Measurements from ENCODE around the gene PXN.

Gene PXN

GRCh38 chr12:120227233-120228040 is 38.1 kb downstream of the PXN start:
- Histone ChIP-seq H3K4me1 (ENCODE audit: control insufficient read depth, insufficient read depth, low read length) (peaks cover 85% of the 10 kb centered on the region), H3K9me3 (replicated peaks; ENCODE audit: low read length) (no peaks in the 10 kb centered on the region), H3K36me3 (ENCODE audit: insufficient read depth, low read length) (peaks cover 44% of the 10 kb centered on the region), H3K9ac (ENCODE audit: low read depth, low read length) (peak overlapping the region; percentile 36), H3K4me2 (ENCODE audit: low read length) (peak overlapping the region; percentile 74), H3K27me3 (ENCODE audit: control insufficient read depth, insufficient read depth, low read length) (no peaks in the 10 kb centered on the region), H3K4me3 (ENCODE audit: low read length) (no peak overlapping the region)

- Histone ChIP-seq H3K36me3 (ENCODE audit: insufficient read depth, low read length) (peaks cover 57% of the 10 kb centered on the region), H3K4me2 (ENCODE audit: low read length) (no peak overlapping the region), H3K9me3 (replicated peaks; ENCODE audit: low read length) (no peaks in the 10 kb centered on the region), H3K9ac (ENCODE audit: low read depth, low read length) (peak overlapping the region; percentile 43), H3K4me3 (ENCODE audit: low read length) (no peak overlapping the region), H3K4me1 (ENCODE audit: control insufficient read depth, insufficient read depth, low read length) (peaks cover 71% of the 10 kb centered on the region), H3K27me3 (ENCODE audit: control insufficient read depth, insufficient read depth, low read length) (no peaks in the 10 kb centered on the region)
These were observed 39.5 kb downstream of the PXN start for GRCh38 chr12:120225852-120226640.

GRCh38 chr12:120225200-120225558 is 40.4 kb downstream of the PXN start:
- H3K27me3 ChIP-seq (ENCODE audit: control insufficient read depth, insufficient read depth, low read length), result no peaks in the 10 kb centered on the region
- peaks cover 66% of the 10 kb centered on the region for H3K36me3 ChIP-seq (ENCODE audit: insufficient read depth, low read length)
- peaks cover 64% of the 10 kb centered on the region for H3K4me1 ChIP-seq (ENCODE audit: control insufficient read depth, insufficient read depth, low read length)
- peak overlapping the region; percentile 27 for H3K4me2 ChIP-seq (ENCODE audit: low read length)
- H3K4me3 ChIP-seq (ENCODE audit: low read length), result no peak overlapping the region
- H3K9ac ChIP-seq (ENCODE audit: low read depth, low read length), result peak overlapping the region; percentile 0
- H3K9me3 ChIP-seq (replicated peaks; ENCODE audit: low read length), result no peaks in the 10 kb centered on the region

- Histone ChIP-seq H3K27me3 (ENCODE audit: control insufficient read depth, insufficient read depth, low read length) (no peaks in the 10 kb centered on the region), H3K36me3 (ENCODE audit: insufficient read depth, low read length) (peaks cover 72% of the 10 kb centered on the region), H3K9ac (ENCODE audit: low read depth, low read length) (peak overlapping the region; percentile 0), H3K9me3 (replicated peaks; ENCODE audit: low read length) (no peaks in the 10 kb centered on the region), H3K4me1 (ENCODE audit: control insufficient read depth, insufficient read depth, low read length) (peaks cover 58% of the 10 kb centered on the region), H3K4me2 (ENCODE audit: low read length) (peak overlapping the region; percentile 27), H3K4me3 (ENCODE audit: low read length) (no peak overlapping the region)
These were observed 41.0 kb downstream of the PXN start for GRCh38 chr12:120224304-120225199.

- no peak overlapping the region for H3K4me2 ChIP-seq (ENCODE audit: low read length)
- no peaks in the 10 kb centered on the region for H3K27me3 ChIP-seq (ENCODE audit: control insufficient read depth, insufficient read depth, low read length)
- H3K9me3 ChIP-seq (replicated peaks; ENCODE audit: low read length), result no peaks in the 10 kb centered on the region
- H3K36me3 ChIP-seq (ENCODE audit: insufficient read depth, low read length), result peaks cover 81% of the 10 kb centered on the region
- H3K9ac ChIP-seq (ENCODE audit: low read depth, low read length), result no peak overlapping the region
- peaks cover 49% of the 10 kb centered on the region for H3K4me1 ChIP-seq (ENCODE audit: control insufficient read depth, insufficient read depth, low read length)
- H3K4me3 ChIP-seq (ENCODE audit: low read length), result no peak overlapping the region
These were observed 41.8 kb downstream of the PXN start for GRCh38 chr12:120223458-120224303.

GRCh38 chr12:120222288-120222832 is 43.2 kb downstream of the PXN start:
- Histone ChIP-seq H3K4me2 (ENCODE audit: low read length) (no peak overlapping the region), H3K27me3 (ENCODE audit: control insufficient read depth, insufficient read depth, low read length) (no peaks in the 10 kb centered on the region), H3K4me3 (ENCODE audit: low read length) (no peak overlapping the region), H3K9ac (ENCODE audit: low read depth, low read length) (no peak overlapping the region), H3K4me1 (ENCODE audit: control insufficient read depth, insufficient read depth, low read length) (peaks cover 36% of the 10 kb centered on the region), H3K9me3 (replicated peaks; ENCODE audit: low read length) (no peaks in the 10 kb centered on the region), H3K36me3 (ENCODE audit: insufficient read depth, low read length) (peaks cover 92% of the 10 kb centered on the region)

- Histone ChIP-seq H3K9me3 (replicated peaks; ENCODE audit: low read length) (no peaks in the 10 kb centered on the region), H3K4me2 (ENCODE audit: low read length) (no peak overlapping the region), H3K36me3 (ENCODE audit: insufficient read depth, low read length) (peaks cover 96% of the 10 kb centered on the region), H3K4me3 (ENCODE audit: low read length) (no peak overlapping the region), H3K4me1 (ENCODE audit: control insufficient read depth, insufficient read depth, low read length) (peaks cover 30% of the 10 kb centered on the region), H3K9ac (ENCODE audit: low read depth, low read length) (no peak overlapping the region), H3K27me3 (ENCODE audit: control insufficient read depth, insufficient read depth, low read length) (no peaks in the 10 kb centered on the region)
These were observed 44.0 kb downstream of the PXN start for GRCh38 chr12:120221576-120221900.

DNA sequence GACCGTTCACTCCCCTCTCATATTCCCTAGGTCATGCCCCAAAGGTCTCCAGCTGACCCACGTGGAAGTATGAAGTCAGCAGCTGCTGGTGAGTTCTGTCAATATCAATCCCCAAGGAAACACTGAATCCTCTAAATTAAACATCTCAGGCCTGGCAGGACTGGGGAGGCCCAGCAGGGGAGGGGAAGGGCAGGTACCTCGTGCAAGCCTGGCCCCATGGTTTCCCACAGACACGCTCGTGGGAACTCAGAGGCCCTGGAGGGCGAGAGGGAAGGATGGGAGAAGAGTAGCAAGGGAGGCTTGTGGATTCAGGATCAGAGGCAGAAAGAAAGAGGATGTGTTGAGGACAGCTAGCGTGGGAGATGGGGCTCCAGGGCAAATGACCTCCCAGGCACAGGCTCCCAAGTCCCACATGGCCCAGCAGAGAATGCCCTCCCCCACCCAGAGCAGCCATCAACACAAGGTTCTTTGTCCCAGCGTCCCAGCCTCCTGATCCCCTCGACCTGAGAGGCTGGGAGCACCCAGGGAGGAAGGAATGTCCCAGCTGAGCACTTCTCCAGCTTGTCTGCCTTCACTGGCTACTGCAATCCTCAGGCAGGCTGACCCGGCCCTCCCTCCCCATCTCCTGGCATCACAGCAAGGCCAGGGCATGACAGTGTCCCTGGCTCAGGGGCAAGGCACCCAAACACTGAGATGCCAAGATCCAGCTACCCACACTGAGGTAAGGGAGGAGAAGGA is 44.5 kb downstream of the PXN start:
- Histone ChIP-seq H3K9ac (ENCODE audit: low read depth, low read length) (peak overlapping the region; percentile 10), H3K36me3 (ENCODE audit: insufficient read depth, low read length) (peaks cover 96% of the 10 kb centered on the region), H3K4me1 (ENCODE audit: control insufficient read depth, insufficient read depth, low read length) (peaks cover 25% of the 10 kb centered on the region)

DNA sequence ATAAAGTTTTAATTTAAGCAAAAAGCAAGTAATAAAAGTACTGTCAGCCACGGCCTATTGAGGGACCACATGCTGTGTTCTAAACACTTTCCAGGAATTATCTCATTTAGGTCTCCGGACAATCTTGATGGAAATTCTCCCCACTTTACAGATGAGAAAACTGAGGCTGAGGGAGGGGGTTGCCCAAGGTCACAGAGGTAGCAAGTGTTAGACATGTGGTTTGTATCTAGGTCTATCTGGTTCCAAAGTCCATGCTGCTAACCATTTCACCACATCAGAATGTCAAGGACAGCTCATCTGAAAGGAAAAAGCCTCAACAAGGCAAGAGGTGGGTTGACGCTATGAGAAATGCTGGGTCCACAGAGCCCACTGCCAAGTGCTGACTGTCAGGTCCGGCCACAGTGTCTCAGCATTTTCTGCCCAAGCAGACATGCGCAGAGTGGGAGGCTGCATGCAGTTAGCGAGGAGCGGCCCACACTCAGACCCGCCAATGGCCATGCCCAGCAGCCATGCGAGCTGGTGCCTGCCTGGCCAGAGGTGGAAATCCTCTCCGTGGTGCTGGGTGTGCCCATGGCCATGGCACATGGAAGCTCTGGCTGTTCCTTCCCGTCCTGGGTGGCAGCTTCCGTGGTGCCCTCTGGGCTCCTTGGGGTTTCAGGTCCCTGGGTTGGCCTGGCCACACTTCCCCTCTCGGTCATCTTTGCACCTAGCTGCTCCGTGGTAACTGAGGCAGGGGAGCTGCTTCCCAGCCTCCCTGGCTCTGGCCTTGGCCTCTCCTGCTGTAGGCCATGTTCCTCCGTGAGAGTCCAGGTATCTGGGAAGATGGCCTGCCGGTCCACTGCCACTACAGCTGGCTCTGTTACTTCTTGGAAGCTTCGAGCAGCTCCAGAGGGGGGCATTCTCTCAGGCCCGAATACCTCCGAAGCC is 46.6 kb downstream of the PXN start:
- H3K4me1 ChIP-seq (ENCODE audit: control insufficient read depth, insufficient read depth, low read length), result peaks cover 5% of the 10 kb centered on the region
- H3K27me3 ChIP-seq (ENCODE audit: control insufficient read depth, insufficient read depth, low read length), result no peaks in the 10 kb centered on the region
- no peak overlapping the region for H3K4me2 ChIP-seq (ENCODE audit: low read length)
- no peak overlapping the region for H3K4me3 ChIP-seq (ENCODE audit: low read length)
- no peak overlapping the region for H3K9ac ChIP-seq (ENCODE audit: low read depth, low read length)
- no peaks in the 10 kb centered on the region for H3K9me3 ChIP-seq (replicated peaks; ENCODE audit: low read length)
- H3K36me3 ChIP-seq (ENCODE audit: insufficient read depth, low read length), result peaks cover 96% of the 10 kb centered on the region

More for the DNA sequence above, 44.5 kb downstream of the PXN start:
- Histone ChIP-seq H3K4me3 (ENCODE audit: low read length) (no peak overlapping the region), H3K4me2 (ENCODE audit: low read length) (no peak overlapping the region), H3K9me3 (replicated peaks; ENCODE audit: low read length) (no peaks in the 10 kb centered on the region), H3K27me3 (ENCODE audit: control insufficient read depth, insufficient read depth, low read length) (no peaks in the 10 kb centered on the region)
